Activated CD8-positive, alpha-beta memory T cell treated with anti-CD3 and anti-CD28 coated beads, Interleukin-2, amount 50 U/mL, for 24 hours (primary cell): ENCODE results near the gene LAMB4.

Source experiments
- DNase-seq: peaks from one replicate; pipeline ENCODE4 v3.0.0-alpha.2; 2020; ENCODE audit errors: extremely low read depth

LAMB4 gene

DNA sequence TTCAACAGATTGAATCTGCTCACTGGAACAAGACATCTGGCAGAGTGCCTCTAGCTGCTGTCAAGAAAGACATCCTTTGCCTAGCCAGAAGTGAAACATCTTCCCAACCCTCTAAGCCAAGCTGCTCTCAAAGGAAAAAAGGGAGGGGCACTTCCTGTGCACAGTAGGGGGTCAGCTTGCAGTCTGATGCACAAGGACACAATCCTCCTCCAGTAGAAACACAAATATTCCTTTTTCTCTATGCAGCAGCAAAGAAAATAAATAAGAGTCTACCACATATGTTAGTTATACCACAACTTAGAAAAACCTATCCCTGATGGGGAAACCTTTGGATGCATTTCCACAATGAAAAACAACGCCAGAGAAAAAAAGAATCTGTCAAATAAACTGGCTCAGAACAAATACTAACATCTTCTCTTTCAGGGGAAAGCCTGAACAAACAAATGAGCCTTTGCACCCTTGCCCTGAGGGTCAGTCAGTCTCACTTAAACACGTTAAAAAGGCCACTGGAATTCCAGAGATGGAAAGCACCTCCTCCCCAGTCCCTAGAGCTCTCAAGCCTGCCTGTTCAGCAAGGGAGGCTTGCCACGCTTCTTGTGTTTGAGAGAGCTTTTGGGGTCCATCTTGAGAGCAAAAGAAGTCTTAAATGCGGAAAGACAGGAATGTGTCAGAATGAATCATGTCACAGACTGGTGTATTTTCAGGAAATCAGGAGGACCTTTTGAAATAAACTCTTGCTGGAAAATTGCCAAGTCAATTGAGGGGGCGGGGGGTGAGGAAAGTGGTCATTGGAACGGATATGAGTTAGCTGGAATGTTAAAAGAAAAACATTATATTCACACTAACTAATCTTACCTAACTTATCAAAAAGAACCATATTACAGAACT lies 134.7 kb downstream of the LAMB4 start:
- DNase-seq, result no peak

DNA sequence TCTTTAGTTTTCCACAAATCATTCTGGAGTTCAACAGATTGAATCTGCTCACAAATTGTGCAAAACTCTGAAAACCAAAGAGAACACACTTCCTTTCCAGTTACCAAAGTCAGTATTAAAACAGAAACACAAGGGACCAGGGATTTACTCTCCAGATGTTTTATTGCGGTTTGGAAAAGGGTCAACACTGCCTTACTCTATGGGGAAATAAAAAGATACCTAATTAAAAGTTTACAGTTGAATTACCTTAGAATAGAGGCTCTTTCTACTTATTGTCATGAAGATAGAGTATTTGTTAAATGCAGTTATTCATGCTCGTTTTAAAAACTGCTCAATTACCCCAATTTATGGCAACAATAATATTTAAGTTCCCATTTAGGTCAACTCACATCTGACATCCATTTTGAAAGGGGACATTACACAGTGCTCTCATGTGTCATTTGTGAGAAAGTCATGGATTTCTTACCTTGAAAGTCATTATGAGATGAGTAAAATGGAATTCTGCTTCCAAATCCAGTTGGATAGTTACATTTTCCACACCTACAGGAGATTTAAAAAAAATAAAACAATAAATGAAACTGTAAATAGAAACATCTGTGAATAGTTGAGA lies 135.6 kb downstream of the LAMB4 start:
- no peak for DNase-seq

DNA sequence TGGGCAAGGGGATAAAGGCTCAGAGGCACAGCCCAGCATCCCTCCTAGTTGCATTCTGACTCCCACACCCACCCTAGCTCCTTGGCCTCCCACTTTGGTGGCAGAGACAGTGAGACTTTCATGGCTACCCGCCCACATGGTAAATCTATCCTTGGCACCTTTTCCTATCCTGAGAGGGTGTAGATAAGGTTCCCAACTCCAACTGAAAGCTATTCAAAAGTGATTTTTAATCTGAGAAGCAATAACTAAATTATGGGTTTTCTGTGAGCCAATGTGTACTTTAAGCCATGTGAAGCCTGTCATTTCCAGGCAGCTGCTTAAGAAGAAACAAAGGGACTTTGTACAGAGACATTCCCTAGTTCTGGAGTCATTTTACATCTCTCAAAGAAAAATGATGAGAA lies 136.3 kb downstream of the LAMB4 start:
- no peak for DNase-seq

DNA sequence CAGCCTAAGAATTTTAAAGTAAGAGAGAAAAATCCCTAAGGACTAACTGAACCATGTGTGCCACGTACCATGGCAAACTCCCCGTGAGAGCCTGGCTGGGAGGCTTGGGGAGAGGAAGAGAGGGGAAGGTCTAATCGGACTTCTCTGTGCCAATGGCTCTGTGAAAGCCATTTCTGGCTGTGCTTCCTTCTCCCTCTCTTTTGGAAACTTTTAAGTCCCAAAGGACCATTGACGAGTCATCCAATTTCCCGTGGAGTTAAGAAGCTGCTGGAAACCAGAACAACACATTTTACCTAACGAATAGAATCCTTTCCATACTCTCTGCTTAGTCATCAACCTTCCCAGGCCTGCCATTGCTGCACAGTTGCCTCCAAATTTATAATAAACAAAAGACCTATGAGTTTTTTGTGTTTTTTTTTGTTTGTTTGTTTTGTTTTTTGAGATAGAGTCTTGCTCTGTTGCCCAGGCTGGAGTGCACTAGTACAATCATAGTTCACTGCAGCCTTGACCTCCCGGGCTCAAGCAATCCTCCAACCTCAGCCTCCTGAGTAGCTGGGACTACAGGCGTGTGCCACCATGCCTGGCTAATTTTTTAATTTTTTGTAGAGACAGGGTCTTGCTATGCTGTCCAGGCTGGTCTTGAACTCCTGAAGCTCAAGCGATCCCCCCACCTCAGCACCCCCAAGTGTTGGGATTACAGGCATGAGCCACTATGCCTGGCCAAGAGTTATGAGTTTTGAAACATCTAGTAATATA lies 140.4 kb downstream of the LAMB4 start:
- no peak for DNase-seq

DNA sequence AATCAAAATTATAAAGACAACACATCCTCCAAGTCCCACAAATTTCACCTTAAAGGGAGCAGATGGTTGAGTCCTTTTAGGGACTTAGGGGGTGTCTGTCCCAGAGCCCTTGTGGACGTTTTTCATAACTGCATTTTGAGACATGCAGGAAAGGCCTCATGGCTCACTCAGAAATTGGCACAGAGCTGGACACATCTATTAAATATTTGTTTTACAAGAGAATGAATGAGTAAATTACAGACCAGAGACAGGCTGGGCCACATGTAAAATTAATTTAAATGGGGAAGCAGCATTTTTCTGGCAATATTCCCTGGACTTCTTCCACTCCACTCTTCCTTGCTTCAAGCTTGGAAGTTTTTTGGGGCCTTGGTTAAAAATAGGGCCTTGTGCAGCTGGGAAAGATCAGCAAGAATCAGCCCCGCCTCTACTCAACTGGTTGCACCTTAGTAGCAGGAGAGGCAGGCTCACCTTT lies 147.2 kb downstream of the LAMB4 start:
- no peak for DNase-seq

DNA sequence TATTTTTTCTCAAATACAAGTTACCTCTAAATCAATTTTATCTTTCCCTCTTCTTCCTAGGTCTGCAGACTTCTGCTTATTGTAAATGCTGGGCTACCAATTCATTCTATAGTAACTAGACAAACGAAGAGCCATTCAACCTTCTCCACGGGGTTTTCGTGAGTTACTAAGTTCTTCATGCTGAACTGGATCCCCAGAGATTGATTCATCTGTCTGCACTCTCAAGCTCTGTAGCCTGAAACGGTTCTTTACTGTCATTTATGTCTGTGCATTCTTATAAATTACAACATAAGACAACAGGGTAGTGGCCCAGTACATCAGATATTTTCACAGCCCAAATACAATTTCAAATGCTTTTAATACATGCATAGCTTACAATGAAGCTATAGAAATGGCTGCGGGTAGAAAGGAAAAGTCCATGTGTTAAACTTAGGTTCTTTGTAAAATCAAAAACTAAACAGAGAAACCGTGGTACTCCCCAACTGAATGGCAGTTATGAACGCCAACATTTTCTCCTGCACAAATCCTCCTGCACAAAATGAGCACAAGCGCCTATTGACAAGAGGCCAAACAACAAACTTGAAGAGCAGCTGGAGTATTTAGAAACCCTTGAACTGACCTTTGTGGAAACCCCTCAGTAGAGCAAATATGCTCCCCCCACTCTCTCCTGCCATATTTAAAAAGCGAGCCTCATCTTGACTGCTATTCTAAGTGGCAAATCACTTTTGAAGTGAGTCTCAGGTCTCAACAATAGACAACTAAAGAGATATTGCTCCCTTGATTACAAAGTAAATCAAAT lies 147.9 kb downstream of the LAMB4 start:
- DNase-seq, result no peak

DNA sequence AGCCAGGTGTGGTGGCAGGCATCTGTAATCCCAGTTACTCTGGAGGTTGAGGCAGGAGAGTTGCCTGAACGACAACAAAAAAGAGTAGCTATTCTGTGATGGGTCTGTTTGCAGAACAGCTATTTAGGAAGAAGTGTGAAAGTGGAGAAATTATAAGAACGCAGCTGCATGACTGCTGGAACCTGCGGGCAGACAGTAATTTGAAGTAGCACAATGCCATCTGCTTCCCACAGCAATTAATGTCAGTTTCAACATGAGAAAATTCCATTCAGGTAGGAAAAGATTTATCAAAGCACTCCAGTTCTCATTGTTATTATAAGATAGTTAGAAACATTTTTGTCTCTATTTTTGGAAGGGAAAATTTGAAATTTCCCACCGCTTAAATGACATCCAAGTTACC lies 148.7 kb downstream of the LAMB4 start:
- DNase-seq, result no peak

DNA sequence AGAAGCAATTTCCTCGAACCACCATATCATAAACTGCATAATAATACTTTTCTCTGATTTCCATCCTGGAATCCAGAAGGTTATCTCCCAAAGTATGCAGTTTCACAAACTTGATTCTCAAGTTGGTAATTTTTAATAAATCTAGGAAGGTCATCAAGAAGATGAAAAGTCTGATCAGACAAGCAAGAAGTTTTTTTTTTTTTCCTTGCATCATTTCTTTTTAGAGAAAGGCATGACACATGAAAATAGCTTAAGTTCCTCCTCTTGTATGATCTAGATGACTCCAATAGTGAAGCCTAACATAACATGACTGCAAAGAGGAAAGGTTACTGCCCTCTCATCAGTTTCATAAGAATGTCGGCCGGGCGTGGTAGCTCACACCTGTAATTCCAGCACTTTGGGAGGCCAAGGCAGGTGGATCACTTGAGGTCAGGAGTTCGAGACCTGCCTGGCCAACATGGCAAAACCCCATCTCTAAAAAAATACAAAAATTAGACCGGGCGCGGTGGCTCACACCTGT lies 149.4 kb downstream of the LAMB4 start:
- no peak for DNase-seq

DNA sequence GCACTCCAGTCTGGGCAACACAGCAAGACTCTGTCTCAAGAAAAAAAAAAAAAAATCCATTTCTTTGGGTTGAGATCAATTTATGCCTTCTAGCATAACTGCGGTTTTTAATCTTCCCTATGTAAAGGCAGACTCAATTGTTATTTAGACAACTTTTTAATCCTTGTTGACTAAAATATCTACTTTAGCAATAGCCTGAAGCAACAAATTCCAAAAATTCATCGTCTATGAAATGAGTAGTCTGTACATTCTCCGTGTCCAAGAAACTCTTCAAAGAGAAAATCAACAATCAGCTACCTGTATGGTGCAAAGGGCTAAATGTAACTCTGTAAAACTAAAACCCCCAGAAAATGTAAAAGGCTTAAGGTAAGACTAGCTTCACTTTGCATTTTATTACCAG lies 150.0 kb downstream of the LAMB4 start:
- no peak for DNase-seq

DNA sequence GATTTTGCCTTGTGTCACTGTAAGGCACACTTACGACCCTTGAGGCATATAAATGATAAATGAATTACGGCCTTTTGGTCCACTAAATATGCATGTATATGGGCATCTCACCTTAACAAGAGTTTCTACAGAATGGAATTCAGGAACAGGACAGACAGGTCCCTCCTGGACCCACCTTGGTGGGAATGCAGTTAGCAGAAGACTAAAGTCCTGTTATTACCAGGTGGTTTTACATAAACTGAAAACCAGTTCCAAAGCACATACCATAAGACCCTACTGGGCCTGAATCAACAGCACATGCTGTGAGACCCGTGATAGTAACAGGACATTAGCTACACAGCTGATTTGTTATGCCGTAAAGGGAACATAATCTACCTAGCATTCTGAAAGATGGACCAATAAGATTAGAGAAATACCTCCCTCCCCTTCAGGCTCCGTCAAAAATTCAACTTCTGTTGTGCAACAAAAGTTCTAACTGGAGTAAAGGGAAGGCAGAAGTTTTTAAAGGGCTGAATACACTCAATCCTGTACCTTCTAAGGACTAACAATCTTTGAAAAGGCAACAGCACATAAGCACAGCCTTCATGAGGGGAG lies 151.2 kb downstream of the LAMB4 start:
- DNase-seq, result no peak

DNA sequence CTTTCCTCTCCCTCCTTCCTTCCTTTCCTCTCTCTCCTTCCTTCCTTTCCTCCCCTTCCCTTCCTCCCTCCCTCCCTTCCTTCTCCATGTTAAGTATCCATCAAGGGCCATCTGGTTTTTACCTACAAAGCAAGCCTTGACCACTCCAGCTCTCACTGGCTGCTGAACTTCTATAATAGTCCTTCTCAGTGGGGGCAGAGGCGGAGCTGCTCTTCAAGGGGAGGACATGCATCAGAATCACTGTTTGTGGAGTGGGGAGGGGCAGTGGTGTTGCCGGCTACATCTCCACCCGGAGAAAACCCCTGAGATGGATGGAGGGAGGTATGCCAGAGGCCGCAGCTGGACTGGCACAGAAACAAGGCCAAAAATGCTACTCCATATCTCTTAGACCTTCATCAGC lies 153.1 kb downstream of the LAMB4 start:
- DNase-seq, result no peak

DNA sequence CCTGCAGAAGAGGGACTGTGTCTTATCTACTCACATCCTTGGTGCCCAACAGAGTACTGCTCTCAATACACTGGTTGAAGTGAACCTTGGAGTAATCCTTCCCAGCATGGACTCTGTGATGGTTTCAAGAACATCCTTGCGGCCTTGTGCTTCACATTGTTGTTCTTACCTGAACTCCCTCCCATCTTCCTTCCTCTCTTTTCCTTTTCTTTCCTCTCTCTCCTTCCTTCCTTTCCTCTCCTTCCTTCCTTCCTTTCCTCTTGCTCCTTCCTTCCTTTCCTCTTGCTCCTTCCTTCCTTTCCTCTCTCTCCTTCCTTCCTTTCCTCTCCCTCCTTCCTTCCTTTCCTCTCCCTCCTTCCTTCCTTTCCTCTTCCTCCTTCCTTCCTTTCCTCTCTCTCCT lies 153.5 kb downstream of the LAMB4 start:
- no peak for DNase-seq

DNA sequence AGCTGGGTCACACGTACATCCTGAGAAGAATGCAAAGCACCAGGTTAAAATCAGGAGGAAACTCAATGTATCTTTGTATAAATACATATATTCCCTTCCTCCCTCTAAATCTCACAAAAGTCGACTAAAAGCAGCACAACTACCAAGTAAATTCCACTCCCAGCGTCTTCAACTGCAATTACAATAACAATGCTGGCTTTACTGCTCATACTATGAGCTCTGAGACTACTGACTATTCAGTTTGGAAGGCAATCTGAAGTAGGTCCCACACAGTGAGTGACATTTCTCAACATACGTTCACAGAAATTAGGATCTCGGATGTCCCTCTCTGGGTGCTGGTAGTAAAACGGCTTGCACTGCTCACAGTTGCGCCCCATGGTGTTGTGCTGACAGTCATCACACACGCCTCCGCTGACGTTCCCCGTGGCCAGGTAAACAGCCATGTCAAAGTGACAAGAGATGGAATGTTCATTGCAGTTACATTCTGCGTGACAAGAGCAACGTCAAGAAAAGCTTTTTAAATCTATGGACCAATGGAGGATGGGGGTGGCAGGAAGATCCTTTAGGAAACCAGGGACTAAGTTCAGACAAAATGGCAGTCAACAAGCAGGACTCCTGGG lies 154.7 kb downstream of the LAMB4 start:
- DNase-seq, result no peak

DNA sequence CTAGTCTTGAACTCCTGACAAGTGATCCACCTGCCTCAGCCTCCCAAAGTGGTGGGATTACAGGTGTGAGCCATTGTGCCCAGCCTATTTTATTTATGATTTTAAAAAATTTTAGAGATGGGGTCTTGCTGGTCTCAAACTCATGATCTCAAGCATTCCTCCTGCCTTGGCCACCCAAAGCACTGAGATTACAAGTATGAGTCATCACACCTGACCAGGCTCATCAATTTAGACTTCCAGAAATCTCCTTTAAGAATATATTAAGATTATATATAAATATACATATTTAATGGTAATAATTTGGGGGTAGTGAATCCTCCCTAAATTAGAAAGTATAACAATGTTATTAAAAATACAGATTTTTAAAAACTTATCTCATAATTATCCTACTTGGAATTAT lies 156.3 kb downstream of the LAMB4 start:
- DNase-seq, result no peak
